ENCODE data around the gene DNHD1.

DNA sequence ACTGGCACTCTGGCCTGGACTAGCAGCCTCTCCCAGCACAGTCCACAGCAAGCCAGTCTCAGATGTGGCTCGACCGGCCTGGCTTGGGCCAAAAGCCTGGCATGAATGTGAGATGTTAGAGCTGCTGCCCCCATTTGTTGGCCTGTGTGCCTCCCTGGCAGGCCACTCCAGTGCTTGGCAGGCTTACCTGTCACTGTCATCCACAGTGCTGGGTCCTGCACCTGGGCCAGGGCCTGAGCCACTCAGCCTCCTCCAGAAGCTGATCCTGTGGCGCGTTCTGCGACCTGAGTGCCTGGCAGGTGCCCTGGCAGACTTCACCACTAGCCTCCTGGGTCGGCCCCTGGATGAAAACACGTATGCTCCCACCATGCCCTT lies 70.3 kb downstream of the DNHD1 start:
- TF ChIP-seq GATA2 (IDR thresholded peaks at IDR 0.05; ENCODE audit: low read depth, low read length) (no peak), GATA3 (IDR thresholded peaks at IDR 0.05; ENCODE audit: low read depth, low read length) (no peak)
